ENCODE results near the gene LPP. TPM values are rescaled to one million over a fixed set of nuclear protein-coding genes. Genes with fewer than 3 reads are reported as not detected.

The LPP gene
- total RNA-seq, 4 donors from 2014 or later = 207 to 592 (median 406) TPM

DNA sequence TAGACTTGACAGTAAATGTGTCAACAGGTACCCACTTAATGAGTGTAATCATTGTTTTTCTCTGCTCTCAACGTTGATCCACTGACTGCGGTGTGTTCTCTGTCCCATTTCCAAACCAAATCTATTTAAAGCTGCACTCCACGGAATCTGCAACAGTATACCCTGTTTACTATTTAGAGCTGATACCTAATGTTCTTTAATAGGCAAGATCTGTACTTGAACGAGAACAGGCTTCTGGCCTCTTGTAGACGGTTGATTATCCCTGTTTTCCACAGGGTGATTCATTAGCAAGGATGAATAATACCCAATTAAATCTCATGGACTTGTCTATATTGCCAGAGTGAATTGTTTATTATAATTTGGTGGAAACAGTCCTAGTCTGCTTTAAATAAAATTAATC, 189.9 kb downstream of the LPP start:
- Histone ChIP-seq H3K9me3 (no peaks in the 10 kb centered on the region), H3K27ac (no peak overlapping the region), H3K4me1 (peaks cover 4 to 28% (median 9%) of the 10 kb centered on the region in 4 donors), H3K27me3 (no peaks in the 10 kb centered on the region), H3K4me3 (no peak overlapping the region), H3K36me3 (no peaks in the 10 kb centered on the region)
- intact Hi-C loops (cut with DNase I; ENCODE audit: low total_unique reads) = no loop called here
- WGBS, 2 donors (ENCODE audit: low coverage in 1 of 2) = 69 to 78% methylated on average over 5 of the region's 5 CpGs
- no peak for DNase-seq
- no peak for TF ChIP-seq POLR2A (IDR thresholded peaks at IDR 0.05)
- no peak for TF ChIP-seq CTCF (IDR thresholded peaks at IDR 0.05)
- TF ChIP-seq POLR2AphosphoS5 (IDR thresholded peaks at IDR 0.05) = no peak
- TF ChIP-seq EP300 (IDR thresholded peaks at IDR 0.05; ENCODE audit: low read depth) = no peak
- in situ Hi-C loops (cut with MboI; ENCODE audit: low pct_ligation_motif_present in 1 of 4, low pct_unique_long_range_greater_than_20kb in 1 of 4, low sequenced_read_pairs in 3 of 4) = no loop called here

DNA sequence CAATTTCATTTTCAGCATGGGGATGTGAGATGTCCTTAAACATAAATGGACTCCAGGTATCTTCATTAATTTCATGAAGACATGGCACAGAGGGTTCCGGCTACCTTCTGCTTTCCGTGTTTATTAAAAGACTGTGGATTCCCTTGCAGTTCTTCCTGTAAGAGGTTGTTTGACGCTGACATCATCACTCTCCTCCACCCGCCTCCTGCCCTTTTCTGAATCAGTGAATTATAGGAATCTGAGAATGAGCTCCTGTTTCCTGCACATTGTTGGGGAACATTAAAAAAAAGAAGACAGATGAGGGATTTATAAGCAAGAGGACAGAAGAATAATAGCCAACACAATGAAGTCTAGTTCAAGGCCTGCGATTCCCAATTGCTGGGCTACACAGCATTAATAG, 191.3 kb downstream of the LPP start:
- intact Hi-C loops (cut with DNase I; ENCODE audit: low total_unique reads) (no loop called here), in situ Hi-C loops (cut with MboI; ENCODE audit: low pct_ligation_motif_present in 1 of 4, low pct_unique_long_range_greater_than_20kb in 1 of 4, low sequenced_read_pairs in 3 of 4) (no loop called here)
- H3K27me3 ChIP-seq = no peaks in the 10 kb centered on the region
- no peak overlapping the region for H3K4me3 ChIP-seq
- H3K9me3 ChIP-seq = no peaks in the 10 kb centered on the region
- H3K4me1 ChIP-seq = peaks cover 8 to 33% (median 19%) of the 10 kb centered on the region in 4 donors
- TF ChIP-seq POLR2AphosphoS5 (IDR thresholded peaks at IDR 0.05) (no peak), CTCF (IDR thresholded peaks at IDR 0.05) (no peak), EP300 (IDR thresholded peaks at IDR 0.05; ENCODE audit: low read depth) (no peak), POLR2A (IDR thresholded peaks at IDR 0.05) (no peak)
- no peaks in the 10 kb centered on the region for H3K36me3 ChIP-seq
- peak overlapping the region in 2 of 4 donors; percentile 18 to 27 for H3K27ac ChIP-seq
- no peak for DNase-seq
- 53 to 81% methylated on average over 5 of the region's 5 CpGs for WGBS, 2 donors (ENCODE audit: low coverage in 1 of 2)

DNA sequence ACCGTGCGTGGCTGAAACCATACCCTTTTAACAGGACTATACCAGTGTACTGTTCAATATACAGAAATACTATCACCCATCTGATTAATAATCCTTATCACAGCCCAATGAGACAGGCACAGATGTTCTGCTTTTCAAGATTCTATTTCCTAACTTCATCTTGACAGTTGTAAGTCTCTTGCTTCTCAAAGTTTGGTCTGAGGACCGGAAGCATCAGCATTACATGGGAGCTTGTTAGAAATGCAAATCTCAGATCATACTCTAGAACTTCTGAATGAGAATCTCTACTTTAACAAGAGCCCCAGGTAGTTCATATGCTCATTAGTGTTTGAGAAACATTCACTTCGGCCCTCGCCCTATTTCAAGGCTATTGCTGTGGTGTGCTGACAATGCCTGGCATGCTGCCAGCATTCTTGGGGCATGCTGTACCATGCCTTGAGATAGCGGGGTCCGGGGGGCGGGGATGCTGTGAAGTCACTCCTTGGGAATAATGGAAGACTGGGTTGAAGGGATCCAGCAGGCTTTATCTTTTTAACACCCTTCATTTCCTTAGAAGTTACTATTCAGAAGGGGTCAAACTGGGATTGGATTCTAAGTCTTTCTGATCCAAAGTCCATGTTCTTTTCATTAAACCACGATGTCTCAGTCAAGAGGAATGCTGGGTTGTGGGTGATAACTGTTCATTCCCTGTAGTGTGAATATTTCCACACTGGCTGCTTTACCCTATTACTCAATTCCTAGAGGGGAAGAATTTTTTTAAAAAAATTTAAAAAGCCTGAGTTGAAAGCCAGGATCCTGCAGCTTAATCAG, 194.7 kb downstream of the LPP start:
- Histone ChIP-seq H3K27ac (peak overlapping the region; percentile 21 to 60 (median 54)), H3K4me3 (no peak overlapping the region), H3K9me3 (no peaks in the 10 kb centered on the region), H3K4me1 (peaks cover 4 to 36% (median 23%) of the 10 kb centered on the region in 4 donors), H3K36me3 (no peaks in the 10 kb centered on the region), H3K27me3 (no peaks in the 10 kb centered on the region)
- 71 to 87% methylated on average over 3 to 9 of the region's 9 CpGs for WGBS, 2 donors (ENCODE audit: low coverage in 1 of 2)
- intact Hi-C loops (cut with DNase I; ENCODE audit: low total_unique reads) (no loop called here), in situ Hi-C loops (cut with MboI; ENCODE audit: low pct_ligation_motif_present in 1 of 4, low pct_unique_long_range_greater_than_20kb in 1 of 4, low sequenced_read_pairs in 3 of 4) (no loop called here)
- no peak for TF ChIP-seq EP300 (IDR thresholded peaks at IDR 0.05; ENCODE audit: low read depth)
- no peak for TF ChIP-seq CTCF (IDR thresholded peaks at IDR 0.05)
- TF ChIP-seq POLR2A (IDR thresholded peaks at IDR 0.05) = no peak
- peak in 2 of 3 donors; percentile 39 to 65 for TF ChIP-seq POLR2AphosphoS5 (IDR thresholded peaks at IDR 0.05)
- DNase-seq = peak; percentile 21

GRCh38 chr3:188349351-188349901, 195.5 kb downstream of the LPP start:
- Histone ChIP-seq H3K4me3 (no peak overlapping the region), H3K9me3 (no peaks in the 10 kb centered on the region), H3K27me3 (no peaks in the 10 kb centered on the region), H3K4me1 (peaks cover 4 to 36% (median 23%) of the 10 kb centered on the region in 4 donors), H3K27ac (peak overlapping the region in 3 of 4 donors; percentile 21 to 60 (median 49)), H3K36me3 (no peaks in the 10 kb centered on the region)
- no peak for DNase-seq
- TF ChIP-seq CTCF (IDR thresholded peaks at IDR 0.05) (no peak), POLR2A (IDR thresholded peaks at IDR 0.05) (no peak), EP300 (IDR thresholded peaks at IDR 0.05; ENCODE audit: low read depth) (no peak), POLR2AphosphoS5 (IDR thresholded peaks at IDR 0.05) (no peak)
- WGBS, 2 donors (ENCODE audit: low coverage in 1 of 2) = 78 to 91% methylated on average over 5 to 7 of the region's 7 CpGs
- in situ Hi-C loops (cut with MboI; ENCODE audit: low pct_ligation_motif_present in 1 of 4, low pct_unique_long_range_greater_than_20kb in 1 of 4, low sequenced_read_pairs in 3 of 4) = no loop called here
- intact Hi-C loops (cut with DNase I; ENCODE audit: low total_unique reads) = no loop called here
